Fibroblast of skin of left quadriceps (primary cell): Measurements from ENCODE around the gene ZNF418.
A peak's percentile ranks its signal among the peaks of the same experiment; 100 is the strongest.
"Not testable (repeated sequence)": the region's sequence is repeated elsewhere in the genome, so short reads cannot be mapped to it uniquely, and the experiment has no call there.

Experiments used
- DNase-seq, 2 experiments: peaks; one replicate each; pipeline ENCODE4 v3.0.0-alpha.2; 2013; ENCODE audit warnings: low read depth in 2 of 2

ZNF418 gene

DNA sequence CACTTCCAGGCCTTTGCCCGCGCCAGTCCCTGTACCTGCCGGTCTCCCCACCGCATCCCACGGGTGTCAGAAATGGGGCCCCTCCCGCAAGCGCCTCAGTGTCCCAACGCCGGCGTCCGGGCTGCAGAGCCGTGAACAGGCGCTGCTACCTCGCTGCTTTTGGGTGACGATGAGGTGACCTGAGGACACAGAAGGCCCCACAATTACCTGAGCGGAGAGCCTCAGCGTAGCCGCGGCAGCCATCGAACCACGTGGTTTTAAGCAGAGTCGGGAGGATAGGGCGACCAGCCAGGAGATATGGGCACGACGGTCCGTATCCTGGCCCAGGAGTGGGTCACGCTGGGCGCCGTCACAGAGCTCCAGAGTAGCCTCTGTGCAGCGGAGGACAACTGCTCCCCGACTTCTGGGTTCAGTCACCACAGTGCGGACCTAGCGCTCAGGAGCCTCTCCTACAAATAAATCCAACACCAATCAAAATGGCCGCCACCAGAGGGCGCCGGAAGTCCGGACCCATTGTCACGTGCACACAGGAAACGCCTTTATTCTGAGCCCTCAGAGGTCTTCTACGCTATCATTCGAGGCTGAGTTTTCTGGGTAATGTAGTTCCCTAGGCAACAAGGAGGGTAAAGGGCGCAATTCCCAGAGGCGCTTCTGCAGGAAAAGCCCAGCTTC, 46.5 kb downstream of the ZNF418 start, which contains the start of gene ZNF814:
TSS of gene ZNF814 (minus strand) at position 478 of the 672 bp plus-strand sequence. CDS start at position 243, 235 bp downstream.
- peak; percentile 59 for DNase-seq

DNA sequence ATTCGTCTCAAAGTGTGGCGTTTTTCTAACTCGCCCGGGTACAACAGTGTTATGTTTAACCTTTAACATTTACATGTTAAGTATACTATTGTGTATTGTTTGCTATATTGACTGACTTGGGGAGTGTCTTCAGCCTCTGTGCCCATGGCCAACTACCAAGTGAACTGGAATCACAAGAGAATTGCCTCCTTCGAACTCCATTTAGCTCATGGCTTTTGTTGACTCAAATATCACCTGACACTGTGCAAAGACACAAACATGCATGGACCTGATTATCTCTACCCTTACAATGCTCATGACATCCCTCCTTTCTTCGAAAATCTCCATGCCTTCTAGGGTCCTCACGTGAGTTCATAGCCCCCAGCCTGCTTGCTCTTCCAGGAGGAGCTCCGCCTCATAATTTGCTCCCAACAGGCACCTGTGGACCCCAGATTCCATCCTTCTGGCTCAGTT, 47.1 kb downstream of the ZNF418 start:
- no peak for DNase-seq

DNA sequence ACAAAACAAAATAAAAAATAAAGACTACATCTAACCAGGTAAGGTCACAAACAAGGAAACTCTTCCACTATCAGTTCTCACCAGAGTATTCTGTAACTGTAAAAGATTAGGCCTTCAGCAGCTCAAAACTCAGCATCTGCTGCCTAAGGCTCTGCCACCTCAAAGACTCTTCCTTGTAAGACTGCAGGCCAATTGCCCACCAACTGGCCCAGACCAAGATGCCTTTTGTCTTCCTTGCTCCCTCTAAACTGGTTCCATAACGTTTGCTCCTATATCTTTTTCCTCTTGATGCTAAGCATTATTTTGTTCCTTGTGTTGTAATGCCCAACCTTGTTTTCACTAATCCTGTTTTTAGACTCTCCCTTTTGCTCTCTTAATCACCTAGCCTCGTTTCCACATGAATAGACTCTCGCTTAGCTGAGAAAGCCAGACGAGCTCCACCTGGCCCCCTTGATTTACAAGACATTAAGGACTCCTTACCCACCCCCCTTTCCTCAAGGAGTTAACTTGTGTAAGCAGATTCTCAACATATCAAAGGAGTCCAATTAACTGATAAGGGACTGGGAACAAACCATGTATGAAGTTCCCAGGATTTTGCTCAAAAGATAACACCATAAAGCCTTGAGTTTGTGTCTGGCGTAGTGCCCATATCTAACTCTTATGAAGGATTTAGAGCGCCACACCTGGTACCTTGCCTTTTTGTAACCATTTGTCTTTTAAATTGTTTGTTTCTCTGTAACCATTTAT, 47.8 kb downstream of the ZNF418 start:
- DNase-seq: no peak

- DNase-seq: no peak
Measured at GRCh38 chr19:57886046-57886445, 49.2 kb downstream of the ZNF418 start.

DNA sequence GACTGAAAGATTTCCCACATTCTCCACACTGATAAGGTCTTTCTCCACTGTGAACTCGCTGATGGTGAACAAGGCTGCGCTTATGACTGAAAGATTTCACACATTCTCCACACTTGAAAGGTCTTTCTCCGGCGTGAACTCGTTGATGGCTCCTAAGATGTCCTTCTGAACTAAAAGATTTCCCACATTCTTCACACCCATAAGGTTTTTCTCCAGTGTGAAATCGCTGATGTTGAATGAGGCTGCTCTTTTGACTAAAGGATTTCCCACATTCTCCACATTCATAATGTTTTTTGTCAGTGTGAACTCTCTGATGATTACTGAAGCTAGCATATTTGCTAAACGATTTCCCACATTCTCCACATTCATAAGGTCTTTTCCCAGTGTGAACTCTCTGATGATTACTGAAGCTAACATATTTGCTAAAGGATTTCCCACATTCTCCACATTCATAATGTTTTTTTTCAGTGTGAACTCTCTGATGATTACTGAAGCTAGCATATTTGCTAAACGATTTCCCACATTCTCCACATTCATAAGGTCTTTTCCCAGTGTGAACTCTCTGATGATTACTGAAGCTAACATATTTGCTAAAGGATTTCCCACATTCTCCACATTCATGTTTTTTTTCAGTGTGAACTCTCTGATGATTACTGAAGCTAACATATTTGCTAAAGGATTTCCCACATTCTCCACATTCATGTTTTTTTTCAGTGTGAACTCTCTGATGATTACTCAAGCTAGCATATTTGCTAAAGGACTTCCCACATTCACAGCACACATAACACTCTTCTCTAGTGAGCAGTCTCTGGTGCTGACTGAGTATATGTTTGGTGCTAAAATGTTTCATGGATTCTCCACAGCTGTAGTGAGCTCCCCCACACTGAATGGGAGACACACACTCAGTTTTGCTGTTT, 61.1 kb downstream of the ZNF418 start:
- not testable (repeated sequence) for DNase-seq

DNA sequence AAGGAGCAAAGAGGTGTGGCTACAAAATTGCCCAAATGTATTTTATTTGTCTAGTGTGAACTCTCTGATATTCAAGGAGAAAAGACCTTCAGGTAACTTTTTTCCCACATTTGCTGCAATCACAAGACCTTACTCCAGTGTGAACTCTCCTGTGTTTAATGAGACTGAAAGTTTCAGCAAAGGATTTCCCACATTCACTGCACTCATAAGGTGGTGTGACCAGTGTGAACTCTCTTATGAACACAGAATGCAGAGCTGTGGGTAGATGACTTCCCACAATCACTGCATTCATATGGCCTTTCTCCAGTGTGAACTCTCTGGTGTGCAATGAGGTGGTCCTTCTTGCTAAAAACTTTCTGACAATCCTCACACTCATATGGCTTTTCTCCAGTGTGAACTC, 62.8 kb downstream of the ZNF418 start:
- no peak for DNase-seq
